ENCODE measurements around the gene LIMCH1. TPM values are rescaled to one million over a fixed set of nuclear protein-coding genes. Genes with fewer than 3 reads are reported as not detected.

LIMCH1 gene
- total and polyA plus RNA-seq, 2 donors from 2014 or later = 19.9 to 83.9 TPM

GRCh38 chr4:41692717-41693345 is 154.9 kb downstream of the LIMCH1 start:
- intact Hi-C loops (cut with DNase I) = loop anchor here (10.0 kb wide), 1 partner anchor 192 kb away; no protein-coding TSS in a partner anchor
- Histone ChIP-seq H3K4me1 (ENCODE audit: control insufficient read depth in 2 of 3, insufficient read depth in 2 of 3, low read depth in 1 of 3, low read length in 3 of 3) (no peaks in the 10 kb centered on the region), H3K27me3 (ENCODE audit: control insufficient read depth, insufficient read depth, low read length) (no peaks in the 10 kb centered on the region), H3K9me3 (ENCODE audit: control insufficient read depth in 2 of 3, insufficient read depth in 1 of 3, low read length in 3 of 3) (no peaks in the 10 kb centered on the region), H3K36me3 (ENCODE audit: control insufficient read depth in 2 of 3, insufficient read depth in 3 of 3, low read length in 3 of 3) (peaks cover 0 to 28% (median 12%) of the 10 kb centered on the region in 3 donors), H3K4me3 (ENCODE audit: low read length in 3 of 3) (no peak overlapping the region), H3K9ac (ENCODE audit: low read length in 3 of 3) (no peak overlapping the region), H3K27ac (ENCODE audit: low read depth in 2 of 2, low read length in 2 of 2) (no peak overlapping the region)
- TF ChIP-seq CTCF (IDR thresholded peaks at IDR 0.05; ENCODE audit: borderline replicate concordance, extremely low read depth, insufficient read depth) = peak; percentile 85
- DNase-seq (peak in 4 of 5 donors; percentile 71 to 74 (median 72)), FAIRE-seq (no peak)

GRCh38 chr4:41693629-41694028 is 155.7 kb downstream of the LIMCH1 start:
- peak in 2 of 5 donors; percentile 31 to 66 for DNase-seq

GRCh38 chr4:41696131-41696530 is 158.2 kb downstream of the LIMCH1 start:
- intact Hi-C loops (cut with DNase I) = loop anchor here (10.0 kb wide), 1 partner anchor 189 kb away; no protein-coding TSS in a partner anchor
- no peak for FAIRE-seq

More at GRCh38 chr4:41693629-41694028, 155.7 kb downstream of the LIMCH1 start:
- Histone ChIP-seq H3K9ac (ENCODE audit: low read length in 3 of 3) (no peak overlapping the region), H3K36me3 (ENCODE audit: control insufficient read depth in 2 of 3, insufficient read depth in 3 of 3, low read length in 3 of 3) (peaks cover 0 to 25% (median 12%) of the 10 kb centered on the region in 3 donors), H3K27me3 (ENCODE audit: control insufficient read depth, insufficient read depth, low read length) (no peaks in the 10 kb centered on the region), H3K27ac (ENCODE audit: low read depth in 2 of 2, low read length in 2 of 2) (no peak overlapping the region), H3K9me3 (ENCODE audit: control insufficient read depth in 2 of 3, insufficient read depth in 1 of 3, low read length in 3 of 3) (no peaks in the 10 kb centered on the region), H3K4me3 (ENCODE audit: low read length in 3 of 3) (no peak overlapping the region), H3K4me1 (ENCODE audit: control insufficient read depth in 2 of 3, insufficient read depth in 2 of 3, low read depth in 1 of 3, low read length in 3 of 3) (no peaks in the 10 kb centered on the region)
- intact Hi-C loops (cut with DNase I) = loop anchor here (10.0 kb wide), 1 partner anchor 191 kb away; no protein-coding TSS in a partner anchor
- peak; percentile 62 for FAIRE-seq
- TF ChIP-seq CTCF (IDR thresholded peaks at IDR 0.05; ENCODE audit: borderline replicate concordance, extremely low read depth, insufficient read depth) = peak; percentile 24

More at GRCh38 chr4:41696131-41696530, 158.2 kb downstream of the LIMCH1 start:
- H3K27me3 ChIP-seq (ENCODE audit: control insufficient read depth, insufficient read depth, low read length) = no peaks in the 10 kb centered on the region
- no peak for TF ChIP-seq CTCF (IDR thresholded peaks at IDR 0.05; ENCODE audit: borderline replicate concordance, extremely low read depth, insufficient read depth)
- peaks cover 0 to 9% (median 3%) of the 10 kb centered on the region in 3 donors for H3K36me3 ChIP-seq (ENCODE audit: control insufficient read depth in 2 of 3, insufficient read depth in 3 of 3, low read length in 3 of 3)
- H3K9ac ChIP-seq (ENCODE audit: low read length in 3 of 3) = no peak overlapping the region
- H3K27ac ChIP-seq (ENCODE audit: low read depth in 2 of 2, low read length in 2 of 2) = no peak overlapping the region
- no peaks in the 10 kb centered on the region for H3K9me3 ChIP-seq (ENCODE audit: control insufficient read depth in 2 of 3, insufficient read depth in 1 of 3, low read length in 3 of 3)
- H3K4me1 ChIP-seq (ENCODE audit: control insufficient read depth in 2 of 3, insufficient read depth in 2 of 3, low read depth in 1 of 3, low read length in 3 of 3) = no peaks in the 10 kb centered on the region
- no peak overlapping the region for H3K4me3 ChIP-seq (ENCODE audit: low read length in 3 of 3)
- DNase-seq = no peak
